GM18951 (cell line): ENCODE data around the gene AP1S1.

Source experiments
- POLR2A ChIP-seq: IDR thresholded peaks from 4 replicates; pipeline ENCODE4 v1.6.1; 2011; ENCODE audit warnings: mild to moderate bottlenecking; ENCODE audit not compliant: insufficient read length, insufficient read depth; ENCODE audit errors: extremely low read depth
- in situ Hi-C: fragments of 300-500 bp; cut with MboI; formaldehyde crosslinking; loops from one replicate; pipeline ENCODE4 v1.12.0; 2022; ENCODE audit warnings: low sequenced_read_pairs, mixed read lengths, inconsistent platforms; ENCODE audit not compliant: unreplicated experiment

Gene AP1S1

DNA sequence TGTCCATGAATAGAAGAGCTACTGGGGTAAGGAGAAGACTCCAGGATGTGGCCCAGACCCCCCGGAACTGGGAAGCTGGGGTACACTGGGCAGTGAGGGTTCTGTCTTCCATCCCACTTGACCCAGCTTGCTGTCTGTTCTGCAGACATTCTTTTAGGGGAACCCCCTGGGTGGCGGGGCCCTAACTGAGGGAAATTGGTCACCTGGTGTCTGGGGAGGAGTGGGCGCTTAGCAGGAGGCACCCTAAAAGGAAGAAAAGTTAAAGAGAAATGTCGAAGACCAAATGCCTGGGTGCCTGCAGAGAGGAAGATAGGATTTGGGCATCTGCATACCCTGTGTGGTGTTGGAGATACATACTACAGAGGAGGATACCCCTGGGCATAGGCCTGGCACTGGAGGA, 1.0 kb downstream of the AP1S1 start:
- TF ChIP-seq POLR2A = no peak
- in situ Hi-C loops = no loop called here

DNA sequence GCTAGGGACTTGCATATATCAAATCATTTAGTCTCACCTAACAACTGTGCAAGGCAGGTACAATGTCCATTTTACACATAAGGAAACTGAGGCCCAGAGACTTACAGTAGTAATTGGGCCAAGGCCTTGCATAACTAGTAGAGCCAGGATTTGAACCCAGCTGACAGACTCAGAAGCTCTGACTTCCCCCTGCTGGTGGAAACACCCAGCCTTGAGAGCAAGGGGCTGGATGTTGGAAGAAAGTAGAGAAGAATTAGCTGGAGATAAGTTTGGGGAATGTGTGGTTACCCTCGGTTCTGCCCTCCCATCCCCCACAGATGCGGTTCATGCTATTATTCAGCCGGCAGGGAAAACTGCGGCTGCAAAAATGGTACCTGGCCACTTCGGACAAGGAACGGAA, 2.0 kb downstream of the AP1S1 start:
- no peak for TF ChIP-seq POLR2A
- in situ Hi-C loops = no loop called here

DNA sequence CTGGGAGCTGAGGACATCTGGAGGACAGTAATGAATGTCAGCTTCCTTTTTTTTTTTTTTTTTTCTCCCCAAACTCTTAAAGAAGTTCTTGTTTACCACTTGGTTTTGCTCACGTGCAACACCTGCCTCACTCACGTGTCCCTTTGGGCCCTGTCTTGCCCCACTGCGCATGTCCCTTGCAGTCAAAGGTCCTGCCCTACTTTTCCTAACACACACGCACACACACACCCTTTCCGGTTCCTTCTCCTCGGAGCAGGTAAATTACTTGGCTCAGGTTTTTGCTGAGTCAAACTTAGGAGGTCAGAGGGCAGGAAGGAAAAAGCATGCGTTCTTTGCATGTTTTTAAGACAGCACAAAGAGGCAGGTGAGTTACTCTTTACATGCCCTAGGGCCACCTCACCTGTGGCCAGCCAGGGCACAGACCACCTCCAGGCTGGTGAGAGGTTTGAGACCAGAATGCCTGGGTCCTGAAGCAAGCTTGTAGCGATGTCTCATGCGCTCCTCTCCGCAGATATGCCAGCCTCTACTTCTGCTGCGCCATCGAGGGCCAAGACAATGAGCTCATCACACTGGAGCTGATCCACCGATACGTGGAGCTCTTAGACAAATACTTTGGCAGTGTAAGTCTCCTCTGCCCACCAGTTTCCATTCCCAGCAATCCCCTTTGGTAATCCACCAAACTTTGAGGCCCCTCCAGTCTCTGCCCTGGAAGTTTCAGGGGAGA, 2.8 kb downstream of the AP1S1 start:
- in situ Hi-C loops = no loop called here
- TF ChIP-seq POLR2A = no peak

DNA sequence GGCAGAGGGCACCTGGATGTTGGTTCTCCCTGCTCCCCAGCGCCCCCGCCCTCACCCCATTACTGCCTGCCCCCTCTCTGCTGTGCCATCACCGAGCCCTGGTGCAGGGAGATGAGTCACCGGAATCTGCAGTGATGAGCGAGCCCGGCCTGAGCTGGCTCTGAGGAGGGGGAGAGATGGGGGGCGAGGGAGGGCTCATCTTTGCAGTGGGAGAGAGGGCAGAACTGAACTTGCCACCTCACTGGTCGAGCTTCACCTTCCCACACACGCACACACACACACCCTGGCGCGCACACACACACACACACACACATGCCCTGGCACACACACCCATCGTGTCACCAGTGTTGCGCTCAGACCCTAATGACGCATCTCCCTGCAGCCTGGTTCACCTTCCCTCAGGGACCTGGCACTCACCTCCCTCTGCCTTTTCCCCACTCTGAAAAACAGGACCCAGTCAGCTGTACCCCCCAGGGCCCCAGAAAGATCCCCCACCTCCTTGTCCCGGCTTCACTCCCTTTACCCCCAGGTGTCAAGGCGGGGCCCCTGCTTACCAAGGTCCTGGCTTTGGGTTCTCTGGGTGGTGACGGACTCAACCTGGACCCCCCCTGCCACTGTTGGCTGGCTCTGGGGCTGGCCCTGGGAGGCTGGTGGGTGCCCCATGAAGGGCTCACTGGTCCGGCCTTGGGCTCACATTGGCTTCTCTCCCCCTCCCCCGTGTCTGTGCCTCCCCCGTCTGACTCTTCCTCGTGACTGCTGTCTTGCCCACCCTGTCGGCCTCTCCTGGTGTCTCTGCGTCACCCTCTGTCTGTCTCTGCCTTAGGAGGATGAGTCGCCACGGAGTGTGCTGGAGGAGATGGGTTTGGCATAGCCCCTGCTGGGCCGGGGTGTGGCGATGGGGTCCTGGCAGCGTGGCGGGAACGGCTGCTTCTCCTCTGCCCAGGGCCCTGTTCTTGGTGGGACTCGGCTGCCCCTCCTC, 5.7 kb downstream of the AP1S1 start:
- in situ Hi-C loops = no loop called here
- no peak for TF ChIP-seq POLR2A

DNA sequence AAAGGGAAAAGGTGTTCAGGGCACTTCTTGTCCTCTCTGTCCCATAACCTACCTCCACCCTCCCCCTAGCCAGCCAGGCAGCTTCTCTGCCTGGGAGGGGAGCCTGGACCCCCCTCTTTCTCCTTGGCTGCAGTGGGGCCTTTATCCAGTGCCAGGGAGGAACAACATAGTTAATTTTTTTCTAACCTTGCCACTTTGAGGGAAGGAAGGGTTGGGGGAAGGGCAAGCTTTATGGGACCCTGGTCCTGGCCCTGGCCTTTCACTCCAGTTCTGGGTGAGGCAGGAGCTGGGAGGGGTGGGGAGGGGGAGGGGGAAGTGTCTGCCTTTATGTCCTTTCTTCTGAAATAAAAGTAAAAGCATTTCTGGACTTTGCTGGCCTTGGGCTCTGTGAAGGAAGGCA, 6.6 kb downstream of the AP1S1 start:
- no peak for TF ChIP-seq POLR2A
- in situ Hi-C loops = no loop called here

DNA sequence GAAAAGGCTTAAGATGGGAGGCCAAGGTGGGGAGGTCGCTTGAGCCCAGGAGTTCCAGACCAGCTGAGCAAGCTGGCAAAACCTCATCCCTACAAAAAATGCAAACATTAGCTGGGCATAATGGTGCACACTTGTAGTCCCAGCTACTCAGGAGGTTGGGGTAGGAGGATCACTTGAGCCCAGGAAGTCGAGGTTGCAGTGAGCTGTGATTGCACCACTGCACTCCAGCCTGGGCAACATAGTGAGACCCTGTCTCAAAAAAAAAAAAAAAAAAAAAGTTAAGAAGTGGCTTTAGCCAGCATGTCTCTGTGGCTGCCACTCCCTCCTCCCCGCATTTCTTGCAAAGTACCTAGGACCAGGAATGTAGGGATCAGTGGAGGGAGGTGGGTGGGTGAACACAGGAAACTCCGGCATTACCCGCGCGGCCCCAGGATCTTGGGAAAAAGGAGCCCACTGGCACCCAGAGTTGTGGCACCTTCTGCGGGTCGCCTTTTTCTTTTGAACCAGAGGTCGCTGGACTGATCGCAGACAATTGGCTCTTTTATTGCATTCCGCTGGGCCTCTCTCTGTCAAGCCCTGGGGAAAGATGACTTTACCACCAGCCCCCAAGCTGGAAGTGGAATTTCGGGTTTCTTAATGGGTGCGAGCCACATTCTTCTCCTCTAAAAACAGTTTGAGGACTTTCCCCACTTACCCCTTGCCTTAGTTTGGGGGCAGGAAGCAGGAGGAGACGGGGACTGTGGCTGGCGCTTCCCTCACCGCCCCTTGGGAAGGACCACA, 7.6 kb downstream of the AP1S1 start:
- no peak for TF ChIP-seq POLR2A
- in situ Hi-C loops = no loop called here

DNA sequence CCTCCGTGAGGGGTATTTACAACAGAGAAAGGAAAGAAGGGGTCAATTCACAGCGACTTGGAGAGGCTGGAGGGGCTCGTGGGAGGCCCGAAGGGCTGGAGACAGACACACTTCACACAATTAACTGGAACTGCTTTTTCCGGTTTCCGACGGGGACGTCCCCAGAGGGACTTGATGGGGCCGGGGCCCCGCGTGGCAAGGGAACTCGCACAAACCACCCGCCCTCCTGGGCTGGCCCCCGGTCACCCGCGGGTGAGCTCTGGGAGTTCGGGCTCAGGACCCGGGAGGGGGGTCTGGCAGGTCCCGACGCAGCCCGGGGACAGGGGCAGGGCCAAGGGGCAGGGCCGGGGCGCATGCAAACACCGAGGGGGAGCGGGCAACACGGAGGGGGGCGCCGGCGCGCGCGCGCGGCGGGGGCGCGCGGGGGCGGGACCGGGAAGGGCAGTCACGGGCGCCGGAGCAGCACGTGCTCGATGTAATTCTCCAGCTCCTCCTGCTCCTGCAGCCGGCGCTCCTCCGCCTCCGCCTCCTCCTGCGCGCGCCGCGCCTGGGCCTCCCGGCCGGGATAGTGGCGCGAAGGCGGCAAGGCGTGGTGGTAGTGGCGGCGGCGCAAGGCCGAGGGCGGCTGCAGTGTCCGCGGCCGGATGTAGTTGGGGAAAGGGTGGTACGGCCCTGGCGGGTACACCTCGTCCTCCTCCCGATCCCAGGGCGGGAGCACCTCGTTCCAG, 8.4 kb downstream of the AP1S1 start:
- in situ Hi-C loops = no loop called here
- peak; percentile 28 for TF ChIP-seq POLR2A

DNA sequence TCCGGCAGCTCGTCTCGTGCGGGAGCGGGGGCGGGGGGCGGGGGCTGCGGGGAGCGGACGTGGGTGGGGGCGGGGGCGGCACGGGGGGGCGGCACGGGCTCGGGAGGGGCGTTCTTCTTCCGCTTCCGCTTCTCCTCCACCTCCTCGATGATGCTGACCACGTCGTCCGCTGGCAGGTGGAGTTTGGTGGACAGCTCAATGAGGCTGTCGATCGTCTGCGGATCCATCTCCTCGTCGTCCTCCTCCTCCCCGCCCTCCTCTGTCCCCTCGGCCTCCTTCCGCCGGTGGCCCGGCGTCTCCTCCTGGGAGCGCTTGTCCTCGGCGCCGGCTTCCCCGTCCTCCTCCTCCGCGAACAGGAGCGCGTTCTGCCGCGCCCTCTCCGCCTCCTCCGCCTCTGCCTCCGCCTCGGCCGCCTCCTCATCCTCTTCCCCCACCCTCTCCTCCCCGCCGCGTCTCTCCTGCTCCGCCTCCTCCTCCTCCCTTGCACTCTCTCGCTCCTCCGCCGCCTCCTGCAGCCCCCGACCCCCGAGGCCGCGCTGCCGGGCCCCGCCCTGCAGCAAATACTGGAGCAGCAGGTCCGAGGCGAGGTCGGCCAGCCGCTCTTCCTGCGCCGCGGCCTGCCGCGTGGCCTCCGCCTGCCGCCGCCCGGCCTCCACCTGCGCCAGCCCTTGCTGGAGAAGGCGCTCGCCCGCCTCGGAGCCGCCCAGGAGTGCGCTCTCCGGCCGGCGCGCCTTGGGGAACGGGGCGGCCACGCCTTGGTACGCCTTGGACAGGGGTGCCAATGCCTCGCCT, 9.2 kb downstream of the AP1S1 start:
- in situ Hi-C loops = no loop called here
- TF ChIP-seq POLR2A = no peak

DNA sequence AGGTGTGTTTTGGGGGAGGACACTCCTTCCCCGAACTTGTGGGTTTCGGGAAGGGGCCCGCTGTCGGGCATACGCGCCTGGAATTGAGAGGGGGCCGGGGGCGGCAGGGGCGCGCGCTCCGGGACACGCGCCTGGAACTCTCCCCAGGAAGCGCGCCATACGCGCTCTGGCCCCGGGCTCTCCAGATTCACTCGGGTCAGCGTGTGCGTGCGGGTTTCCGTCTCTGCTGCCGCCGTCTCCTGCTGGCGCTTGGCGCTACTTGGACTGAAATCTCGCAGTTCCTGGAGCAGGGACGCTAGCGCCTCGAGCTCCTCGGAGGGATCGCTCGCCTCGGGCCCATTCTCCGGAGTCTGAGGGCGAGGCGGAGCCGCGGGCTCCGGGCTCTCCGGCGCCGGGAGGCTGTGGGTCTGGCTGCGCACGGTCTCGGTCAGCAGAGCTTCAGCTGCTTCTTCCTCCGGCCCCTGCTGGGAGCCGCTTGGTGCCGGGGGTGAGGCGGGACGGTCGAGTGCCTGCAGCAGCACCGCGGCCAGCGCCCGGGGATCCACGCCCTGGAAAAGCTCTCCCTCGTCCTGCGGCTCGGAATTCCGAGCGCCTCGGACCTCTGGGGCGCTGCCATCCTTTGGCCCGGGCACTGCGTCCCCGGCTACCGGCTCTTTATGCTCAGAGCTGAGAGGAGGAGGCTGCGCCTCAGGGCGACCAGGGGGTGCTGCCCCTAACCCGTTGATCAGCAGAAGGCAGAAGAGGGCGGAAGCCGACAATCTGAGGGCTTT, 10.0 kb downstream of the AP1S1 start:
- in situ Hi-C loops = no loop called here
- TF ChIP-seq POLR2A = no peak

DNA sequence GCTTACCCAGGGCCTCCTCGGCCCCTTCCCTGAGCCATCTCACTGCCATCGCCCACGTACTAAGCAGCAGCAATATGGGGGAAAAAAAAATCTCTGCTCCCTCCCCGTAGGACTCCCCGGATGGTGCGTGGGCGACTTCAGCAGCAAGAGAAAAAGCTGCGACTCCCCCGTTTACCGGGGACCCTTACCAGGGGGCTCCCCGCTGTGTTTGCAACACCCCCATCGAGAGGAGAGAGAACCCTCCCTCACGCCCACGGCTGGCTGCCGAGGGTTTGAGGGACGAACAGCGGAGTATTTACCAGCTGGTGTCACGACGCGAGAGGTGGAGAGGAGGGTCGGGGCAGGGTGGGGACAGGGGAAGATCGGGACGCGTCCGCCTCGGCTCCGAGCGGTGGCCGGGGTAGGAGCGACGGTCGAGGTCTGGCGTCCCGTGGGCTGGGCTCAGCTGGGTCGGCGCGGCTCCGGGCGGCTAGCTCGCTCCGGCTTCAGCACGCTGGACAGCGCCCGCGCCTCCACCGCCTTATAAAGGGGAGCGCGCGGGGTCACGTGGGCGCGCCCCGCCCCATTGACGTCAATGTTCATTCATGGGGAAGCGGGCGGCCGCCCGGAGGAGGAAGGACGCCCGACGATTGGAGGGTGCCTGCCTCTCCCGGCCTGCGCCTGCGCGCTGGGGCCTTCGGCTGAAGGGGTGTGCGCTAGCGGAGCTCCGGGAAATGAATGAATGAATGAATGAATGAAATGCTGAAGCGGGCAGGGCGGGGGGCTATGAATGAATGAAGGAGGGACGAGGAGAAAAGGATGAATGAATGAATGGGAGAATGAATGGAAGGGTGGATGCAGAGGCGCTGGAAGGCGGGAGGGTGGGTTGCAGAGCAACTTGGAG, 11.0 kb downstream of the AP1S1 start, which contains the start of gene VGF:
Gene VGF (minus strand): TSS at position 495 of the 883 bp plus-strand sequence. CDS start 726 bp downstream, outside the sequence.
- in situ Hi-C loops = no loop called here
- no peak for TF ChIP-seq POLR2A
